Uterus (tissue), 2 donors: ENCODE measurements around the gene KLRC4.
"Not testable (repeated sequence)": the region's sequence is repeated elsewhere in the genome, so short reads cannot be mapped to it uniquely, and the experiment has no call there.

Experiments used
- POLR2A ChIP-seq, 2 donors: fragments of 450-650 bp; IDR thresholded peaks; one replicate each; pipeline ENCODE4 v1.6.1; 2016; ENCODE audit warnings: antibody characterized with exemption in 2 of 2, mild to moderate bottlenecking in 1 of 2, moderate library complexity in 1 of 2
- TF ChIP-seq, protein P1 (sequence below), 4 experiments: fragments of 200-600 bp in 2 of 4; fragments of 450-650 bp in 2 of 4; sonication (generic) in 2 of 4; IDR thresholded peaks; one replicate each; pipeline ENCODE4 v1.5.1; 2016 to 2019; ENCODE audit warnings: antibody characterized with exemption in 4 of 4, mild to moderate bottlenecking in 2 of 4, moderate library complexity in 1 of 4

DNA sequence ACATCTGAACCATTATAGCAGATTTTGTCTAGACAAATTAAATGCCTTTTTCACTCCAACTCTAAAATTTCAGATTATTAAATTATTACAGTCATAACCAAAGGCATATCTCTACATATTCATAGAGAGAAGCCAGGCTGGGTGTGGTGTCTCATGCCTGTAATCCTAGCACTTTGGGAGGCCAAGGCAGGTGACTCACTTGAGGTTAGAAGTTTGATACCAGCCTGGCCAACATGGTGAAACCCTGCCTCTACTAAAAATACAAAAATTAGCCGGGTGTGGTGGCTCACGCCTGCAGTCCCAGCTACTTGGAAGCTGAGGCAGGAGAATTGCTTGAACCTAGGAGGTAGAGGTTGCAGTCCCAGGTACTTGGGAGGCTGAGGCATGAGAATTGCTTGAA, 30.8 kb downstream of the KLRC4 start:
- TF ChIP-seq, protein P1, sequence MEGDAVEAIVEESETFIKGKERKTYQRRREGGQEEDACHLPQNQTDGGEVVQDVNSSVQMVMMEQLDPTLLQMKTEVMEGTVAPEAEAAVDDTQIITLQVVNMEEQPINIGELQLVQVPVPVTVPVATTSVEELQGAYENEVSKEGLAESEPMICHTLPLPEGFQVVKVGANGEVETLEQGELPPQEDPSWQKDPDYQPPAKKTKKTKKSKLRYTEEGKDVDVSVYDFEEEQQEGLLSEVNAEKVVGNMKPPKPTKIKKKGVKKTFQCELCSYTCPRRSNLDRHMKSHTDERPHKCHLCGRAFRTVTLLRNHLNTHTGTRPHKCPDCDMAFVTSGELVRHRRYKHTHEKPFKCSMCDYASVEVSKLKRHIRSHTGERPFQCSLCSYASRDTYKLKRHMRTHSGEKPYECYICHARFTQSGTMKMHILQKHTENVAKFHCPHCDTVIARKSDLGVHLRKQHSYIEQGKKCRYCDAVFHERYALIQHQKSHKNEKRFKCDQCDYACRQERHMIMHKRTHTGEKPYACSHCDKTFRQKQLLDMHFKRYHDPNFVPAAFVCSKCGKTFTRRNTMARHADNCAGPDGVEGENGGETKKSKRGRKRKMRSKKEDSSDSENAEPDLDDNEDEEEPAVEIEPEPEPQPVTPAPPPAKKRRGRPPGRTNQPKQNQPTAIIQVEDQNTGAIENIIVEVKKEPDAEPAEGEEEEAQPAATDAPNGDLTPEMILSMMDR (IDR thresholded peaks at IDR 0.05), result not testable (repeated sequence)
- TF ChIP-seq POLR2A (IDR thresholded peaks at IDR 0.05), result not testable (repeated sequence)
